ENCODE results near the gene THNSL1.

Gene THNSL1

DNA sequence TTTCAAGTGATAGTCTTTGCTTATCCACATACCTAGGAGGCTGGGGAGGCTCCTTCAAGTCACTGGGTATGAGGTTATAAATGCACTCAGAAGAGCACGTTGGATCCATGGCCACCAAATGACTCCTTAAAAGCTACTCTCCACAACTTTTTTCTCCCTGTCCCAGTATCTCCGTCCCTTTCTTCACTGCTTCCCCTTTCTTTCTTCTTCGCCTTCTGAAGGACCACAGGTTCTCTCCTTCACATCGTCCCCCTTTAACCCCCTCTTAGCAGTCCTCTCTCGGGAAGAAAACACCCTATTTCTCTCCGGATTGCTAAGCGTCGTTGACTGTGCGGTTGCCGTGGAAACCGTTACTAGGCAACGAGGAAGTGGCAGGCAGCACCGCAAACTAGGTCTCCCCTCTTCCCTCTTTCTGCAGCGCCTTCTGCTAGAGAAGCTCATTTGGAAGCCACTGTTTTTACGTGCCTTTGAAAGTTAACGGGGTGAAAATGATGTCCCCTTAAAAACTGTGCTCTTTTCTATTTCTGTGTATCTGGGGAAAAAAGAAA, 510 bp upstream of the THNSL1 start, which contains the start of gene ENKUR:
ENKUR (minus strand) TSS at position 331 of the 548 bp plus-strand sequence; CDS start at position 109, 222 bp downstream.
- peak within 1 kb of the TSS; percentile 93 for H3K27ac ChIP-seq
- no peak for TF ChIP-seq CTCF (conservative IDR thresholded peaks at IDR 0.05)

DNA sequence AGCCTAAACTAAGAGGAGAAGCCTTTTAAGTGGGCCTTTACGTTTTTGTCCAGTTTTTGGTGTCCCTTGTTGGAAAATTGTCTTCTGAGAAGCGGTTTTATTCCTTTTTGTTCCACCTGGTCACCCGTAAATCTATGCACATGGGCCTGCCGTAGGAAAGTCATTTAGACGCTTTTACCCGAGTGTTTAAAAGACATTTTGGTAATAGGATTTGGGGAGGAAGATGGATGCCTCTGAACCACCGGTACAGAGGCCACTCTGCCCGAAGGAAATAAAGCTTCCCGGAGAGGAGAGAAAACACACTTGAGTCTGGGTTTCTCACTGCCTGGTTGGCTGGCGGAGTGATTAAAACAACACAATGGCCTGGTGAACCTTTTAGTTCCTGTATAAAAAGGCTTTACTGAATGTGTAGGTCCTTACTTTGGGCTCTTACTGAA, 760 bp downstream of the THNSL1 start:
- no peak for TF ChIP-seq CTCF (conservative IDR thresholded peaks at IDR 0.05)
- peak overlapping the region; percentile 93 for H3K27ac ChIP-seq

DNA sequence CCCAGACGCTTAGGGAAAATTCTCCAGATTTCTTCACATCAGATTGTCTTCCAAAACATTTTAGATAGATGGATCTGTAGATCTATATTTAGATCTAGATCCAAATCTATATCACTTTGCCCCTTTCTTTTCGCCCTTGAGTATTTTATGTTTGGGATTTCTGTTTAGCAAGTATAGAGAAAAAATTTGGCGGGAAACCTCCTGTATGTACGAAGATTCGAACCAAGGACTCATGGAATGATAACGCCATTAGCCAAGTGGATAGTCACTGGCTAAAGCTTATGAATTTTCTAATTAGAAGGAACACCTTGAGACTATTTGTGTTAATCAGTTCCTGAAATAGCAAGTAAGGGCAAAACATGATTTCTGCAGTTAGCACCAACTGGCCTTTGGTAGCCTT, 1.2 kb downstream of the THNSL1 start:
- no peak for TF ChIP-seq CTCF (conservative IDR thresholded peaks at IDR 0.05)
- H3K27ac ChIP-seq, result peak overlapping the region; percentile 93

DNA sequence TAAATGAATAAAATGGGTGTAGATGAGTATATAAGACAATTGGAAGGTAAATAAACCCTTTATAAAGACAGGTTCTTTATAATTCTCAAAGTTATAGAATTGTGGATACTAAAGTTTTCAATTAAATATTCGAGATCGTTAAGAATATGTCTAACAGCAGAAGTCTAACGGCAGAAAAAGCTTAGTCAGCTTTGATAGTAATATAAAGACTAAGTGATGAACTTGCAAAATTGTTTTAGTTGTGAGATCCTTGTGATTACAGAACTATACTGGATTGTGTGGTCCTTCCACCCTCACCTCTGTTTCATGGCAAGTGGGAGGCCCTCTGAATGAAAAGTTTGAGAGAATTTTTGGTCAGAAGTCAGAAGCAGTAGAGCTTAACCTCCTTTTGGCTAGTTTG, 2.3 kb downstream of the THNSL1 start:
- TF ChIP-seq CTCF (conservative IDR thresholded peaks at IDR 0.05), result no peak
- peak overlapping the region; percentile 93; the same call in 1 of the 2 replicates for H3K27ac ChIP-seq

GRCh38 chr10:25023278-25023677, 6.9 kb downstream of the THNSL1 start:
- no peak overlapping the region for H3K27ac ChIP-seq
- no peak for TF ChIP-seq CTCF (conservative IDR thresholded peaks at IDR 0.05)

- no peak for TF ChIP-seq CTCF (conservative IDR thresholded peaks at IDR 0.05)
- H3K27ac ChIP-seq, result no peak overlapping the region
These were observed 8.1 kb downstream of the THNSL1 start for GRCh38 chr10:25024528-25024927.

- no peak overlapping the region for H3K27ac ChIP-seq
- peak; percentile 72 for TF ChIP-seq CTCF (conservative IDR thresholded peaks at IDR 0.05)
These were observed 10.1 kb downstream of the THNSL1 start for GRCh38 chr10:25026463-25026862.
